Endothelial cell of umbilical vein (primary cell): Measurements from ENCODE around the gene LARGE1. TPM values are rescaled to one million over a fixed set of nuclear protein-coding genes. Genes with fewer than 3 reads are reported as not detected.

Experiments used
- BruUV-seq: library from RNA; stranded (reverse); fragments of 400-500 nt; replicated peaks from 2 replicates; lab custom pipeline; 2021; lab: Mats Ljungman, UMichigan
- CTCF ChIA-PET: fragments of 300-600, 350-600 bp; sonication (Branson Sonifier 250); formaldehyde crosslinking; loops from one replicate; lab custom pipeline; 2021; ENCODE audit warnings: antibody characterized with exemption, inconsistent platforms; lab: Charles Lee
- POLR2A ChIA-PET: fragments of 300-600, 350-600 bp; sonication (Branson Sonifier 250); formaldehyde crosslinking; loops from one replicate; lab custom pipeline; 2021; ENCODE audit warnings: antibody characterized with exemption, inconsistent platforms; lab: Charles Lee
- DNase-seq: peaks from one replicate; pipeline ENCODE4 v3.0.0-alpha.2; 2011; ENCODE audit warnings: low read depth, low spot score
- FAIRE-seq: peaks from 2 replicates; lab custom pipeline; 2011; peaks lifted over from hg19 to GRCh38; lab: Jason Lieb, UNC
- H2AFZ ChIP-seq: 2 replicates; pipeline ENCODE4 v1.6.0; 2012; ENCODE audit warnings: low read depth, low read length, control low read depth, inconsistent platforms
- H3K27ac ChIP-seq: 2 replicates; pipeline ENCODE4 v1.5.1; 2011; ENCODE audit warnings: low read depth, mild to moderate bottlenecking, control low read depth, low read length, moderate library complexity; ENCODE audit not compliant: insufficient read depth
- H3K27me3 ChIP-seq, 2 experiments: 2 replicates each; pipeline versions ENCODE4 v1.6.0 to v1.6.1; 2011; ENCODE audit warnings: low read length in 2 of 2, mixed read lengths in 1 of 2; ENCODE audit not compliant: control insufficient read depth in 2 of 2, insufficient read depth in 2 of 2
- H3K36me3 ChIP-seq, 2 experiments: 2 replicates in 1 of 2; 3 replicates in 1 of 2; pipeline ENCODE4 v1.5.1; 2011; ENCODE audit warnings: low read length in 2 of 2, mild to moderate bottlenecking in 1 of 2, moderate library complexity in 1 of 2; ENCODE audit not compliant: control insufficient read depth in 2 of 2, insufficient read depth in 2 of 2; ENCODE audit errors: extremely low read depth in 1 of 2
- H3K4me1 ChIP-seq: 3 replicates; pipeline ENCODE4 v1.5.1; 2011; ENCODE audit warnings: mild to moderate bottlenecking, low read length; ENCODE audit not compliant: control insufficient read depth, insufficient read depth; ENCODE audit errors: extremely low read depth
- H3K4me2 ChIP-seq: 2 replicates; pipeline ENCODE4 v1.6.1; 2011; ENCODE audit warnings: low read length, control low read depth, mixed read lengths; ENCODE audit not compliant: insufficient read depth
- H3K4me3 ChIP-seq, 3 experiments: fragments of 200-600 bp in 1 of 3; sonication (generic), shearing (Covaris generic) in 1 of 3; replicated peaks in 1 of 3; 2 replicates each; pipeline ENCODE4 v1.5.1; 2011 to 2016; ENCODE audit warnings: control low read depth in 3 of 3, low read length in 3 of 3, mild to moderate bottlenecking in 2 of 3, inconsistent platforms in 1 of 3, low read depth in 1 of 3, moderate library complexity in 1 of 3; ENCODE audit not compliant: insufficient read depth in 1 of 3
- H3K79me2 ChIP-seq: 2 replicates; pipeline ENCODE4 v1.6.0; 2012; ENCODE audit warnings: low read length, inconsistent platforms; ENCODE audit not compliant: control insufficient read depth, insufficient read depth
- H3K9ac ChIP-seq: replicated peaks from 2 replicates; pipeline ENCODE3; 2011; ENCODE audit warnings: low read length, control low read depth; ENCODE audit not compliant: insufficient read depth; ENCODE audit errors: extremely low read depth
- H3K9me1 ChIP-seq: replicated peaks from 3 replicates; pipeline ENCODE4 v1.6.0; 2011; ENCODE audit warnings: mild to moderate bottlenecking, low read length; ENCODE audit not compliant: control insufficient read depth, insufficient read depth; ENCODE audit errors: extremely low read depth
- H3K9me3 ChIP-seq: replicated peaks from 2 replicates; pipeline ENCODE4 v1.5.1; 2012; ENCODE audit warnings: low read length, inconsistent platforms; ENCODE audit not compliant: control insufficient read depth, insufficient read depth
- H4K20me1 ChIP-seq: replicated peaks from 2 replicates; pipeline ENCODE3; 2011; ENCODE audit warnings: mild to moderate bottlenecking, low read length; ENCODE audit not compliant: control insufficient read depth, insufficient read depth; ENCODE audit errors: extremely low read depth
- CTCF ChIP-seq, 2 donors: IDR thresholded peaks; 1 replicate in 1 of 2; 2 replicates in 1 of 2; pipeline ENCODE4 v1.5.1; 2011; ENCODE audit warnings: low read length in 2 of 2, mild to moderate bottlenecking in 2 of 2, moderate library complexity in 2 of 2, control low read depth in 1 of 2, inconsistent platforms in 1 of 2, low read depth in 1 of 2; ENCODE audit not compliant: insufficient read depth in 1 of 2; ENCODE audit errors: extremely low read depth in 1 of 2
- GATA2 ChIP-seq: IDR thresholded peaks from 2 replicates; pipeline ENCODE4 v1.7.0; 2011; ENCODE audit warnings: low read depth, mild to moderate bottlenecking, moderate library complexity, mixed read lengths, low read length; ENCODE audit not compliant: insufficient read length, insufficient read depth
- MAX ChIP-seq: IDR thresholded peaks from 2 replicates; pipeline ENCODE4 v1.6.1; 2011; ENCODE audit not compliant: insufficient read depth, insufficient read length
- MYC ChIP-seq: IDR thresholded peaks from one replicate; pipeline ENCODE4 v1.6.1; 2011; ENCODE audit warnings: mild to moderate bottlenecking, low read depth, low read length
- POLR2AphosphoS5 ChIP-seq: IDR thresholded peaks from 2 replicates; pipeline ENCODE4 v1.6.1; 2012; ENCODE audit warnings: low read depth, mild to moderate bottlenecking, control low read depth, low read length, moderate library complexity; ENCODE audit not compliant: insufficient read depth
- dilution Hi-C: fragments of 300-500 bp; cut with MboI; formaldehyde crosslinking; loops from one replicate; pipeline ENCODE4 v1.15.0; 2019; ENCODE audit warnings: low sequenced_read_pairs; ENCODE audit not compliant: extremely low pct_ligation_motif_present
- intact Hi-C: fragments of 100-400 bp; cut with micrococcal nuclease; formaldehyde crosslinking; loops from one replicate; pipeline ENCODE4 v1.10.0; 2022
- polyA plus RNA-seq, 4 experiments: library from polyadenylated mRNA; depleted of rRNA in 3 of 4; stranded (reverse) in 3 of 4; unstranded in 1 of 4; fragments of >200 nt; gene quantifications; 2 replicates each; pipeline versions ENCODE4 v1.2.1 to v1.2.3, GENCODE V29; 2011 to 2012; ENCODE audit warnings: missing spikeins in 1 of 4
- total RNA-seq: library from RNA; stranded (reverse); gene quantifications from 2 replicates; pipeline ENCODE4 v1.2.3, GENCODE V29; 2021

The LARGE1 gene
- total and polyA plus RNA-seq, 2 donors (not counting 3 experiments of a cell fraction or from before 2014, with no cell fraction given): 0.95 to 4.4 TPM

GRCh38 chr22:33835265-33835664 is 85.0 kb downstream of the LARGE1 start:
- POLR2A ChIA-PET: no interaction called here

More at GRCh38 chr22:33835265-33835664, 85.0 kb downstream of the LARGE1 start:
- no peak for FAIRE-seq
- no peaks in the 10 kb centered on the region for H4K20me1 ChIP-seq
- DNase-seq: no peak
- BruUV-seq: no TSS peak
- dilution Hi-C loops (no loop called here), intact Hi-C loops (no loop called here)
- CTCF ChIA-PET: no interaction called here
- H3K9me1 ChIP-seq: no peaks in the 10 kb centered on the region
- H3K27me3 ChIP-seq: no peaks in the 10 kb centered on the region
- no peak overlapping the region for H3K4me2 ChIP-seq
- no peak overlapping the region for H3K27ac ChIP-seq
- H3K4me3 ChIP-seq: no peak overlapping the region
- H3K4me1 ChIP-seq: no peaks in the 10 kb centered on the region
- H3K9me3 ChIP-seq: peaks cover 7% of the 10 kb centered on the region
- no peak overlapping the region for H3K9ac ChIP-seq
- TF ChIP-seq POLR2AphosphoS5 (no peak), GATA2 (no peak), CTCF (IDR thresholded peaks at IDR 0.05; ENCODE audit: extremely low read depth in 1 of 2, insufficient read depth in 1 of 2, low read depth in 1 of 2, low read length in 2 of 2) (no peak), MYC (no peak), MAX (no peak)
- H3K36me3 ChIP-seq: no peaks in the 10 kb centered on the region
- H2AFZ ChIP-seq: no peak overlapping the region
- H3K79me2 ChIP-seq: no peaks in the 10 kb centered on the region
